GM12878 (cell line): ENCODE results near the gene NAA30.

Source experiments
- BHLHE40 ChIP-seq, 2 experiments: fragments of 450-650 bp in 1 of 2; IDR thresholded peaks; 2 replicates each; pipeline ENCODE4 v1.6.1; 2011 to 2017; ENCODE audit warnings: low read depth in 2 of 2, borderline replicate concordance in 1 of 2, improper control_type of control experiment in 1 of 2, low read length in 1 of 2, mild to moderate bottlenecking in 1 of 2
- CREB1 ChIP-seq: IDR thresholded peaks from 2 replicates; pipeline ENCODE4 v1.6.1; 2012; ENCODE audit warnings: low read depth, mild to moderate bottlenecking, inconsistent platforms
- CTCF ChIP-seq, 3 experiments: IDR thresholded peaks in 2 of 3; conservative IDR thresholded peaks in 1 of 3; 2 replicates each; pipeline ENCODE4 v1.5.1; 2011; ENCODE audit warnings: low read depth in 3 of 3, low read length in 3 of 3, mild to moderate bottlenecking in 3 of 3, control low read depth in 2 of 3, moderate library complexity in 2 of 3, inconsistent platforms in 1 of 3, mixed read lengths in 1 of 3; ENCODE audit not compliant: control insufficient read depth in 2 of 3, insufficient read depth in 1 of 3; ENCODE audit errors: extremely low read depth in 1 of 3
- EP300 ChIP-seq, 2 experiments: fragments of 150-350 bp in 1 of 2; IDR thresholded peaks; 2 replicates each; pipeline ENCODE4 v1.6.1; 2011 to 2012; ENCODE audit warnings: low read depth in 2 of 2, low read length in 2 of 2, borderline replicate concordance in 1 of 2, improper control_type of control experiment in 1 of 2, inconsistent platforms in 1 of 2; ENCODE audit not compliant: control insufficient read depth in 1 of 2
- EZH2 ChIP-seq: IDR thresholded peaks from 2 replicates; pipeline ENCODE4 v1.6.1; 2012; ENCODE audit warnings: low read depth, mild to moderate bottlenecking, control low read depth, inconsistent platforms, low read length, borderline replicate concordance; ENCODE audit not compliant: control insufficient read depth
- FOS ChIP-seq: IDR thresholded peaks from 3 replicates; pipeline ENCODE4 v1.6.1; 2011; ENCODE audit warnings: borderline replicate concordance; ENCODE audit not compliant: insufficient read length; ENCODE audit errors: extremely low read depth
- FOXK2 ChIP-seq: fragments of 450-650 bp; IDR thresholded peaks from 2 replicates; pipeline ENCODE4 v1.6.1; 2017; ENCODE audit warnings: mild to moderate bottlenecking, moderate library complexity
- NFIC ChIP-seq: IDR thresholded peaks from 2 replicates; pipeline ENCODE4 v1.6.1; 2012; ENCODE audit warnings: low read depth, mild to moderate bottlenecking, inconsistent platforms, low read length, moderate library complexity
- SKIL ChIP-seq: fragments of 450-650 bp; IDR thresholded peaks from 2 replicates; pipeline ENCODE4 v1.6.1; 2017; ENCODE audit warnings: mild to moderate bottlenecking, low read depth, inconsistent platforms; ENCODE audit not compliant: poor library complexity, severe bottlenecking
- SP1 ChIP-seq: IDR thresholded peaks from one replicate; pipeline ENCODE4 v1.6.1; 2011; ENCODE audit warnings: low read depth, low read length

GRCh38 chr14:57435923-57436322, 45.5 kb downstream of the NAA30 start:
- TF ChIP-seq CREB1, result no peak
- TF ChIP-seq EZH2, result no peak
- no peak for TF ChIP-seq FOXK2
- no peak for TF ChIP-seq NFIC
- no peak for TF ChIP-seq BHLHE40 (IDR thresholded peaks at IDR 0.05; ENCODE audit: borderline replicate concordance in 1 of 2, low read depth in 2 of 2, low read length in 1 of 2)
- no peak for TF ChIP-seq CTCF (IDR thresholded peaks at IDR 0.05 in 2 of 3, conservative IDR thresholded peaks at IDR 0.05 in 1 of 3; ENCODE audit: control insufficient read depth in 2 of 3, extremely low read depth in 1 of 3, insufficient read depth in 1 of 3, low read depth in 3 of 3, low read length in 3 of 3)
- TF ChIP-seq FOS, result no peak
- TF ChIP-seq EP300 (IDR thresholded peaks at IDR 0.05; ENCODE audit: borderline replicate concordance in 1 of 2, control insufficient read depth in 1 of 2, low read depth in 2 of 2, low read length in 2 of 2), result no peak
- no peak for TF ChIP-seq SP1
- TF ChIP-seq SKIL, result no peak
